ENCODE measurements around the gene PLA2G4B.

DNA sequence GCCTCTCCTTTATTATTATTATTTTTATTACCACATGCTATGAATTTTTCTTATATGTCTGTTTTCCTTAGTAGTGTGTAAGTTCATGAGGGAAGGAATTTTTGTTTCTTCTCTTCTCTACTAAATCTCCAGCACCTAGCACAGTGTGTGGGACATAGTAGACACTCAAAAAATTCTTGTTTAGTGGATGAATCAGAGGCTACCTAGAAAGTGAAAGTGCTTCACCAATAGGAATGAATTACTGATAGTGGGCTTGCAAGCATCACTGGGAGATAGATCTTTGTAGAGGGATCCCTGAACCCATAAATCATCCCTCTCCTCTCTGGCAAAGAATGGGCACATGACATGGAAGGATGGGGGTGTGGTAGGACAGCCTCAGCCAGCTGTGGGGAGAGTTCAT is 46.7 kb downstream of the PLA2G4B start:
- TF ChIP-seq TAF1 (IDR thresholded peaks at IDR 0.05; ENCODE audit: borderline replicate concordance, low read depth, low read length), result no peak
- no peak for TF ChIP-seq POLR2AphosphoS5 (IDR thresholded peaks at IDR 0.05; ENCODE audit: low read depth, low read length)
- no peak for TF ChIP-seq POLR2A (IDR thresholded peaks at IDR 0.05; ENCODE audit: low read depth, low read length)

Data from GM12892 (cell line).